Measurements from ENCODE around the gene CSMD2.

CSMD2 gene

DNA sequence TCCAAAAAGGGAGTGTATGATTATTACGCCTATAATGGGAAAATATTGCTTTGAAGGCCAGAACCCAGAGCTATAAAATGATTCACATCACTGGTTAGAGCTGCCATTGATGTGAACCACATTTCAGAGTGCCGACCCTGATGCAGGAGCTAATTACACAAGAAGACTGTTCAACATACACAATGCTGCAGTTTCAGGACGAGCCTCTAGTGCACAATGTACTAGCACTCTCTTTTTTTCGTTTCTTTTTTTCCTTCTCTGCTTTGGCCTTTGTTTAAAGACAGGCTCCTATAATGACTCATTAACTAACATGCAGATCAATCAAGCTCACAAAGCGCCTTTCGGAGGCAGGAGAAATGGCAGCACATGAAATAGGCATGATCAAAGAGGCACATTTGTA is 367.2 kb downstream of the CSMD2 start:
- TF ChIP-seq, protein P1, sequence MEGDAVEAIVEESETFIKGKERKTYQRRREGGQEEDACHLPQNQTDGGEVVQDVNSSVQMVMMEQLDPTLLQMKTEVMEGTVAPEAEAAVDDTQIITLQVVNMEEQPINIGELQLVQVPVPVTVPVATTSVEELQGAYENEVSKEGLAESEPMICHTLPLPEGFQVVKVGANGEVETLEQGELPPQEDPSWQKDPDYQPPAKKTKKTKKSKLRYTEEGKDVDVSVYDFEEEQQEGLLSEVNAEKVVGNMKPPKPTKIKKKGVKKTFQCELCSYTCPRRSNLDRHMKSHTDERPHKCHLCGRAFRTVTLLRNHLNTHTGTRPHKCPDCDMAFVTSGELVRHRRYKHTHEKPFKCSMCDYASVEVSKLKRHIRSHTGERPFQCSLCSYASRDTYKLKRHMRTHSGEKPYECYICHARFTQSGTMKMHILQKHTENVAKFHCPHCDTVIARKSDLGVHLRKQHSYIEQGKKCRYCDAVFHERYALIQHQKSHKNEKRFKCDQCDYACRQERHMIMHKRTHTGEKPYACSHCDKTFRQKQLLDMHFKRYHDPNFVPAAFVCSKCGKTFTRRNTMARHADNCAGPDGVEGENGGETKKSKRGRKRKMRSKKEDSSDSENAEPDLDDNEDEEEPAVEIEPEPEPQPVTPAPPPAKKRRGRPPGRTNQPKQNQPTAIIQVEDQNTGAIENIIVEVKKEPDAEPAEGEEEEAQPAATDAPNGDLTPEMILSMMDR (conservative IDR thresholded peaks at IDR 0.05; ENCODE audit: low read length) = no peak
- no peak overlapping the region for H3K4me3 ChIP-seq (ENCODE audit: low read length)
- DNase-seq (ENCODE audit: low read depth) = no peak

DNA sequence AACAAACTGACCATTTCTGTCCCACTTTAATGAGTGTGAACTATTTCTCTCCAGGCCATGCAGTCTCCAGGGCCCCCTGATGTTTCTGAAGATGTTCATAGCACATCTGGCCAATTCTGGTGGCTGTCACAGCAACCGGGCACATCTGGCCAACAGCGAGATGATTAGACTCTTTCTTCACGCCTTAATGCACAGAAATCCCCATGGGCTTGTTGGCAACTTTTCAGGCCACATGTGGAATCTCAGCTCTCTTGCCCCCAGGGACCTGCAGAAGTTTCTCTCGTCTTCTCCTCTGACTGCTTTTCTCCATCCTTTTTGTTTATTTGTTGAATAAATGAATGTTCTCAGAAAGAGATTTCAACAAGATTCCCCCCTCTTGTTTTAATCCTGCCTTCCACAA is 372.4 kb downstream of the CSMD2 start:
- no peak overlapping the region for H3K4me3 ChIP-seq (ENCODE audit: low read length)
- DNase-seq (ENCODE audit: low read depth) = peak; percentile 19
- TF ChIP-seq, protein P1 (conservative IDR thresholded peaks at IDR 0.05; ENCODE audit: low read length) = no peak

DNA sequence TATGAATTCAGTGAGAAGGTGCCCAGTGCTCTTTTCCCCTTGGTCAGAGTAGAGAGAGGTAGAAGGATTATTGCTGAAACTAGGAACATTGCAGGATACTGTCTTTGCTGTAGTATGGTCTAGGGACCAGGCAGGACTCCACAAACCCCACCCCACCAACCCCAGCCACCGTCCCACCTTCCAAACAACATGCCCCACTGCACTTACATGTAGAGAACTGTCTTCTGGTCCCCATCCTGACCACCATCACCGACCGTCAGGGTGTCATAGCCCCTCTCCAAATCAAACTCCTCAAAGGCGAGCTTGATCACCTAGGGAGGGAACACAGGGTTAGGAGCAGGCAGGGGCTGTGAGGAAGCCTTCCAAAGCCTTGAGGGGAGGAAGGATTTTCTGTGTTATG is 372.8 kb downstream of the CSMD2 start:
- DNase-seq (ENCODE audit: low read depth) = no peak
- no peak overlapping the region for H3K4me3 ChIP-seq (ENCODE audit: low read length)
- TF ChIP-seq, protein P1 (conservative IDR thresholded peaks at IDR 0.05; ENCODE audit: low read length) = no peak

DNA sequence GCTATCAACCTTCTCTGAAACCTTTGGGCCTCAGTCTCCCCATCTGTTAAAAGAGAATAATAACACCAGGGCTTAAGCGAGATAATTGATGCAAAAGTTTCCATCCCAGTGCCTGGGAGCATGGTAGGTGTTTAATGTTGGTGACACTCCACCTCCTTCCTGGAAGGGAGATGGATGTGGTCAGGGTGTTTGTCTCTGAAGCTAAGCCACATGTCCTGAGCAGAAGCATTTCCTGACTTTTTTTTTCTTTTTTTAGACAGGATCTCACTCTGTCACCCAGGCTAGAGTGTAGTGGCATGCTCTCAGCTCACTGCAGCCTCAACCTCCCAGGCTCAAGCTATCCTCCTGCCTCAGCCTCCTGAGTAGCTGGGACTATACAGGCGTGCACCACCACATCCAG is 373.8 kb downstream of the CSMD2 start:
- DNase-seq (ENCODE audit: low read depth) = no peak
- no peak overlapping the region for H3K4me3 ChIP-seq (ENCODE audit: low read length)

DNA sequence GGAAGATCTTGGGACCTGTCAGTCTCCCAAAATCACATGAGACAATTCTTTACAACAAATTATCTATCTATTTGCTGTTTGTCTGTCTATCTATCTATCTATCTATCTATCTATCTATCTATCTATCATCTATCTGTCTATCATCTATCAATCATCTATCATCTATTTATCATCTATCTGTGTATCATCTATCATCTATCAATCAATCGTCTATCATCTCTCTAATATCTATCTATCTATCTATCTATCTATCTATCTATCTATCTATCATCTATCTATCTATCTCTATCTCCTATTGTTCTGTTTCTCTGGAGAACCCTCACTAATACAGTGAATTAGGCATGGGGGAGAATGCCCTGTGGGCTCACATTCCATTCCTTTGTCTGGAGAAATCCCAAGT is 374.5 kb downstream of the CSMD2 start:
- TF ChIP-seq, protein P1 (conservative IDR thresholded peaks at IDR 0.05; ENCODE audit: low read length) = no peak
- H3K4me3 ChIP-seq (ENCODE audit: low read length) = no peak overlapping the region
- DNase-seq (ENCODE audit: low read depth) = no peak

More for the DNA sequence above, 373.8 kb downstream of the CSMD2 start:
- TF ChIP-seq, protein P1 (conservative IDR thresholded peaks at IDR 0.05; ENCODE audit: low read length) = no peak

DNA sequence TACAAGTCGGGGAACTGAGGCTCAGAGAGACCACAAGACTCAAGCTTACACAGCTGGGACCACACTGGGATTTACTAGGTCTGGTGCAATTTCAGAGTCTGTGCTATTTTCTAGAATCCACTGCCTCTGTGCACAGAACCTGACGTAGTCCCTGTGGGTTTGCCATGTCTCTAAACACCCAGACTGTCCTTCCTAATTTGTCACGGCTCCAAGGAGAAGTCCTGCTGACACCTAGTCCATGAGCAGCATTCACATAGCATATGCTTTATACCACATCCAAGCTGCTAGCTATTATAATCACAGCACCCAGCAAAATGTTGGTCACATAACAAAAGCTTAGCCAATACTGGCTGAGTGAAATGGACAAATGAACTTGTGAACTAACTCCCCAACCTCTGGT is 380.2 kb downstream of the CSMD2 start:
- no peak for DNase-seq (ENCODE audit: low read depth)
- TF ChIP-seq, protein P1 (conservative IDR thresholded peaks at IDR 0.05; ENCODE audit: low read length) = no peak

DNA sequence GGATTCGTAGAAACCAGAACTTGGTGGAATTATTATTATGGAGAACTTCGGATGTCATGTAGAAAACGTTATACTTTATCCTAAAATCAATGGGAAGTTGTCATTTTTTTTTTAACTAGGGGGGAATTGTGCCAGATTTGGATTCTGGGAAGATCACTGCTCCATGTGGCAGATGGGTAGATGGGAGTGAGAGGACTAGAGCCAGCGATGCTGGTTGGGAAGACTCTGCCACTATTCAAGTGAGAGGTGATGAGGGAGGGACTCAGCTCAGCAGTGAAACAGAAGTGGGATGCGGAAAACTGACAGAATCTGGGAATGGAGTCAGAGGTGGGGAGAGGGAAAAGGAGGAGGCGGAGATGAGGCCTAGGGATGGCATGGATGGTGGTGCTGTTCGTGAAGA is 382.3 kb downstream of the CSMD2 start:
- no peak for DNase-seq (ENCODE audit: low read depth)
- no peak overlapping the region for H3K4me3 ChIP-seq (ENCODE audit: low read length)
- TF ChIP-seq, protein P1 (conservative IDR thresholded peaks at IDR 0.05; ENCODE audit: low read length) = no peak

More for the DNA sequence above, 380.2 kb downstream of the CSMD2 start:
- H3K4me3 ChIP-seq (ENCODE audit: low read length) = no peak overlapping the region

Measured in AG10803 (cell line).